ENCODE data around the gene LMO7. TPM values are rescaled to one million over a fixed set of nuclear protein-coding genes. Genes with fewer than 3 reads are reported as not detected.
"Not testable (repeated sequence)": the region's sequence is repeated elsewhere in the genome, so short reads cannot be mapped to it uniquely, and the experiment has no call there.

LMO7 gene
- polyA plus RNA-seq, 4 donors: 57.8 to 109 (median 88.7) TPM

DNA sequence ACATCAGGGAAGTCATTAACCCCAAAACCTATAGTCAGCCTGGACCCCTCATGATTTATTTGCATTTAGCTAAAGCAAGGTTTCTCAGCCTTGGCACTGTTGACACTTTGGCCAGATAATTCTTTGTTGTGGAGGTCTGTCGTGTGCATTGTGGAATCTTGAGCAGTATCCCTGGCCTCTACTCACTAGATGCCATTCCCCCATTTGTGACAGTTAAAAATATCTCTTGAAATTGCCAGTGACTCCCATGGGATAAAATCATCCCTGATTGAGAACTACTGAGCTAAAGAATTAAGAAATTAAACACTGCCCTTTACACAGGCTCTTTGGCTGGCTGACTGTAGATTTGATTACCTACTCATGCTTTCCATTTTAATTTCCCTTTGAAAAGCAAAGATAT, 102.7 kb downstream of the LMO7 start:
- DNase-seq (ENCODE audit: low read depth in 4 of 4, low spot score in 2 of 4): no peak

DNA sequence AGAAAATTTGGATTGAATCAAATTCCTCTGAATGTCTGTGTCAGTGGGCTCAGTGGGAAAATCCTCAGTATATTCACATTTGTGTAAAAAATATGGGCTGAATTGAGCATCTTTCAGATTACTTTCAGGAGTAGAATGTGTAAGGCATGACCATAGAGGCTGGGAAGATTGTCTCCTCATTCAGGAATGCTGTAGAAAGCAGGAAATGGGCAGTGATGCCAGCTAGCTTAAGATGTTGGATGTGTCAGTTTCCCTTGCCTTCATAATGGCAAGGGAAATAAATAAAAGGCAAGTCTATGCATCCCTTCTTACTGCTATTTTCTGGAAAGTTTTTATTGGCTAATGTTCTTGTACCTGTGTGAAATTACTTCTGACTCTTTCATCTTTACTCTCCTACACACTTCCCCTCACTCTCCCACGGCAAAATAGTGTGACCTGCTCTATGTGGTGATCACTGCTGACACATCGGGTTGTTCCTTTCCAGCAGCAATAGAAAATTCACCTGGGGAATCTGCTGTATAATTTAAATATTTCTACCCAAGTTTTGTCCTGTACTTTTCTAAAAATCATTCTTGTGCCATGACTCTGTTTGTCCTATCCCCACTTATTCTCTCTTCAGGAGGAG, 103.2 kb downstream of the LMO7 start:
- DNase-seq (ENCODE audit: low read depth in 4 of 4, low spot score in 2 of 4): no peak

DNA sequence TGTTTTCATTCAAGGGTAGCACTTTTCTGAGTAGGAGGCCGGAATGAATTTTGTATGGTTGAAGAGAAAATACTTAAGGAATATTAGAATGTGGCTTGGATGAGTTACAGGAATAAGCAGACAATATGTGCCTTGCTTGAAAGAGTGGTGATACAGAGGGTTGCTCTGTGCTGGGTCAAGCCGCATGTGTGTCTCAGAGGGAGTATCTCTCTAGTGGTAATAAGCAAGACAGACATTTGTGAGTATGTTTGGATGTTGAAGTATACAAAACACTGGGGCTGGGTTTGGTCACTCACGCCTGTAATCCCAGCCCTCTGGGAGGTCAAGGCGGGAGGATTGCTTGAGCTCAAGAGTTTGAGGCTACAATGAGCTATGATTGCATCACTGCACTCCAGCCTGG, 103.9 kb downstream of the LMO7 start:
- DNase-seq (ENCODE audit: low read depth in 4 of 4, low spot score in 2 of 4): no peak

DNA sequence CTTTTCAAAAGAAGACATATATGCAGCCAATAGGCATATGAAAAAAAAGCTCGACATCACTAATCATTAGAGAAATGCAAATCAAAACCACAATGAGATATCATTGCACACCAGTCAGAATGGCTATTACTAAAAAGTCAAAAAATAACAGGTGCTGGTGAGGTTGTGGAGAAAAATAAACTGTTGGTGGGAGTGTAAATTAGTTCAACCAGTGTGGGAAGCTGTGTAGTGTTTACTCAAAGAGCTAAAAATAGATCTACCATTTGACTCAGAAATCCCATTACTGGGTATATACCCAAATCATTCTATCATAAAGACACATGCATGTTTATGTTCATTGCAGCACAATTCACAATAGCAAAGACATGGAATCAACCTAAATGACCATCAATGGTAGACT, 106.9 kb downstream of the LMO7 start:
- not testable (repeated sequence) for DNase-seq (ENCODE audit: low read depth in 4 of 4, low spot score in 2 of 4)

DNA sequence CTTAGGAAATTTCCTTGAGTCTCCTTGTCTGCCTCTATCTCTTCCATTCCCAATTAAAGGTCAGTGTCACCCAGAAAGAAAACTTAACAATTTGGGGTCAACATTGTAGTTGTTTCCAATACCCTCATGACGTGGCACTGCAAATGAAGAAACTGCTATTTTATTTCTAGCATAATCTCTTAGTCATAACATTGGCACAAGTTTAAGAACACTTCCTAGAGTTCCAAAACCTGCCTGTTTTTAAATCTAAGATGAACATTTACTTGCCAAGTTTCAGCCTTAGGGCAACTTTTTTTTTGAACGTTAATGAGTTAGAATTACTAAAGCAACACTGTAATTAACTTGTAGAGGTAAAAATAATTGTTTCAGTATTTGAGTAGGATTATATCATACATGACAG, 108.0 kb downstream of the LMO7 start:
- DNase-seq (ENCODE audit: low read depth in 4 of 4, low spot score in 2 of 4): no peak

DNA sequence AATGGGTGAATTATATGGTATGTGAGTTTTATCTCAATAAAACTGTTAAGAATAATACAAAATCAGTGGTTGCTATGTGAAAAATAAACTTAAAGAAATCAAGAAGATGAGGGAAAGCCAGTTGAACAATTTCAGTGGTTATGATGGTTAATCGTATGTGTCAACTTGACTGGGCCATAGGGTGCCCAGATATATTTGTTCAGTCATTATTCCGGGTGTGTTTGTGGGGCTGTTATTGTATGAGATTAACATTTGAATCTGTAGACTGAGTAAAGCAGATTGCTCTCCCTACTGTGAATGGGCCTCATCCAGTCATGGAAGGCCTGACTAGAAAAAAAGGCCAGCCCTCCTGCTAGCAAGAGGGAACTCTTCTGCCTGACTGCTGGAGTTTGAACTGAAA, 109.3 kb downstream of the LMO7 start:
- no peak for DNase-seq (ENCODE audit: low read depth in 4 of 4, low spot score in 2 of 4)

DNA sequence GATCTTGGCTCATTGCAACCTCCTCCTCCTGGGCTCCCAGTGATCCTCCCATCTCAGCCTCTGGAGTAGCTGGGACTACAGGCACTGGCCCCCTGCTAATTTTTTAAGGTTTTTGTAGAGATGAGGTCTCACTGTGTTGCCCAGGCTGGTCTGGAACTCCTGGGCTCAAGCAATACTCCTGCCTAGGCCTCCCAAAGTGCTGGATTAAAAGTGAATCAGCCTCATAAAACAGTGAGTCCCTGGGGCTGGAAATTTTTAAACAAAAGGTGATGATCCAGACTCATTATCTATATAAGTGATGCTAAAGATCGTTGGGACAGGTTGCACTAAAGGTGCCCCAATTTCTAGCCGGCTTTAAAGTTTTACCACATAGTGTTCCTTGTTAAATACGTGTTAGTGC, 112.7 kb downstream of the LMO7 start:
- no peak for DNase-seq (ENCODE audit: low read depth in 4 of 4, low spot score in 2 of 4)

DNA sequence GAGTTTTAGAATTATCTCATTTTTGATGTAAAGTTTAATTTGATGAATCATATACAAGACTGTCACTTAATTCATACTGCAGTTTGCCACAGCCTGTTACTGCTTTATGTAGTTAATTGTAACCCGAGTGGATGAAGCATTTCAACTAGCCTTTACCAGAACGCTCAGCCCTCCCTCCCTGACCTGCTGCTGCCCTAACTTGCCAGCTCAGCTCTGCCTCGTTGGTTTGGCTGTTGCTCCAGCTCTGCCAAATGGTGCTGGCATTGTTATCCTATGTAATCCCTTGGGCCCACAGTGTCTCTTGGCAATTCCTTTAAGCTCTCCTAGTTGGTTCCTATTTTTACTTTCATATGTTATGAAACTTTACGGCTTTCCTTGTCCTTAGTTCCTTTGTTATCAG, 113.3 kb downstream of the LMO7 start:
- no peak for DNase-seq (ENCODE audit: low read depth in 4 of 4, low spot score in 2 of 4)

DNA sequence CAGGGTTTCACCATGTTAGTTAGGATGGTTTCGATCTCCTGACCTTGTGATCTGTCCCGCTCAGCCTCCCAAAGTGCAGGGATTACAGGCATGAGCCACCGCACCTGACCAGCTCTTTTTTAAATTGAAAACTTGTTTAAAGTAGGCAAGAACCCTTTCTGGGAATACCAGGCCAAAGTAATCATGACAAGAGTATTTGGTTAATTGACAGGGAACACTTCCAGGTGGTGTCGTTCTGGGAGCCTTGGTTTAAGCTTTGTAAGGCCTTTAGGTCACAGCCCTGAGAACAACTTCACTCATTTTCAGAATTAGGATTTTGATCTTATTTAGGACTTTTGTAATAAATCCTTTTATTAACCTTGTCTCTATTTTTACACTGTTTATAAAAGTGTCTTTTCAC, 115.2 kb downstream of the LMO7 start:
- no peak for DNase-seq (ENCODE audit: low read depth in 4 of 4, low spot score in 2 of 4)

DNA sequence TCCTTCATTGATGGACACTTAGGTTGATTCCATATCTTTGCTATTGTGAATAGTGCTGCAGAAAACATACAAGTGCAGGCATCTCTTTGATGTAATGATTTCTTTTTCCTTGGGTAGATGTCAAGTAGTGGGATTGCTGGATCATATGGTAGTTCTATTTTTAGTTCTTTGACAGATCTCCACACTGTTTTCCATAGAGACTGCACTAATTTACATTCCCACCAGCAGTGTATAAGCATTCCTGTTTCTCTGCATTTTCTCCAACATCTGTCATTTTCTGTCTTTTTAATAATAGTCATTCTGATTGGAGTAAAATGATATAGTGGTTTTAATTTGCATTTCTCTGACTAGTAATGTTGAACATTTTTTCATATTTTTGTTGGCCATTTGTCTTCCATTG, 116.7 kb downstream of the LMO7 start:
- DNase-seq (ENCODE audit: low read depth in 4 of 4, low spot score in 2 of 4): no peak

DNA sequence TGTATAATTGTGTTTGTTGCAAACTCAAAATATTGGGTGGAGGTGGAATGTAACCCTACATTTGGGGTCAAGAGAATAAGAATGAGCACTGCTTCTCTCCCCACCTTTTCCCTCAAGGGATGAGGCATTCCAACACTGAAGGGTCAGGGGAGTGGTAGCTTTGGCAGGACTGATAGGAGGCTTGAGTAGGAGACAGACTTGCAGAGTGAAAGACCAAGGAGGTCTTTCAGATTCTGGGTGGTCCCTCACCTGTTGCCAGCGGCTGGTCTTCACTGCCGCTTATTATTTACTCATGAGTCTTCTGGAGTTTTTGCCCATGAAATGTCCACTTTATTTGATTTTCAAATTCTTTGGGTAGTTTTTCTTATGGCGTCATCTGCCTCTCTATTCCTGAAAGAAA, 118.8 kb downstream of the LMO7 start:
- no peak for DNase-seq (ENCODE audit: low read depth in 4 of 4, low spot score in 2 of 4)

DNA sequence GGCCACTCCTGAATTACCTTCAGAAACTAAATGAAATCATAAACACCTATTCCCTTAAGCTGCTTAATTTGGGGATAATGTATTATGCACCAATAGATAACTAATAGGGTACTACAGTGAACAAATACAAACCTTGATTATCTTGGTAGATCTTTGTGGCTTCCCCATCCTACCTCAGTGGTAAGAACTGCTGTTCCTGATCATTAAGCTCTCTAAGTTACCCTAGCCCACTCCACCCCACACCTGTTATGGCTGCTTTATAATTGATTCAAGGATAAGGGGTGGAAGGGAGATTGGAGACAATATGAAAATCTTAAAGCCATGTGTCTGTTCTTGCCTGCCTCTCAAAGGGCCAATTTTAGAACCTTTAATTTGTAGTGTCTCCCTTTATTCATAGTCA, 121.2 kb downstream of the LMO7 start:
- no peak for DNase-seq (ENCODE audit: low read depth in 4 of 4, low spot score in 2 of 4)

DNA sequence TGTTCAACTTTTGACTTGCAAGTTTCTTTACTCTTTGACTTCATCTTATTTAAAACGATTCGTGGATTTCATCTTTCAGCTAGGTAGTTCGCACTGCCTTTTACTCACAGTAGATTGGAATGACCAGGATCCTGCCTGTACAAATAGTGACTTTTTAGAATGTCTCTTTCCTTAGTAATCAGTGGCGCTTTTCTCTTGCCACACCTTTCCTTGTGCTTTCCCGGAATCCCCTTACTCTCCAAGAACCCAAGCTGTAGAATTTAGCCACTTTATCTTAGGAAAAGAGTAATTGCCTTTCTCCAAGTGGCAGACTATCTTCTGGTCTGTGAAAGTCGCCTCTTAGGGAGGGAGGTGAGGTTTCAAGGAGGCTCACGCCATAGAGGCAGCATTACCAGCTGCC, 123.4 kb downstream of the LMO7 start:
- DNase-seq (ENCODE audit: low read depth in 4 of 4, low spot score in 2 of 4): no peak

DNA sequence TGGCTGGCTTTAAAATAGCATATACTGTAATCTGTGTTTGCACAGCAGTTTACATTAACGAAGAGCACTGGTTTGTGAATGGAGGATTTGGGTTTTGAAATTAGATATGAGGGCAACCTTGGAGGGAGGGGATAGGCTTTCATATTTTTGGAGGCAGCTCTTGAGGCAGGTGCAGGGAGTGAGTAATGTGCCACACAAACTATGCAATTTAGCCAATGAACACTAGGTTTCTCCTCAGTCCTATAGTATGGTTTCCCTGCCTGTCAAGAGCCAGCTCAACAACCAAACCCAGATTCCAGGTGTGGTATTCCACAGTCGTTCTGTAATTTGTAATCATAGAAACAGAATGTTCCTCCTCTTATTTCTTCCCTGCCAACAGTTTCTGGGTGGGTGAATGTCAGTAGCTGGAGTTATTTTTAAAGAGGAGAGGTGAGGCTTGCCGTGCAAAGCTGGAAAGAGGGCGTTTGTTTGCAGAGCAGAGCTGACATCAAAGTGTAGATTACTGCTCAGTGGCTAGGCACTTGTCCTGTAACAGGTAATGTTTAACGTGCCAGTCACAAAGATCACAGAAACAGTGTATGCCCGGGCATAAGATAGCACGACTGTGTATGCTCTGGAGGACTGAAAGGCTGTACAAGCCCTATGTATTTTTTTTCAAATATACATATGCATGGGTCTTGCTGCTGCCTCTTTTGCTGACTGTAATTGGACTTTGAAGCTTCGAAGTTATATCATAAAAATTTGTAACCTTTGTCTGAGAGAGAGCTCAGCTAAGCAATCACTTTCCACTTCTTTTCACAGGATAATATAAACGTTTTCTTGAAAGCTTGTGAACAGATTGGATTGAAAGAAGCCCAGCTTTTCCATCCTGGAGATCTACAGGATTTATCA, 124.2 kb downstream of the LMO7 start:
- DNase-seq (ENCODE audit: low read depth in 4 of 4, low spot score in 2 of 4): no peak

DNA sequence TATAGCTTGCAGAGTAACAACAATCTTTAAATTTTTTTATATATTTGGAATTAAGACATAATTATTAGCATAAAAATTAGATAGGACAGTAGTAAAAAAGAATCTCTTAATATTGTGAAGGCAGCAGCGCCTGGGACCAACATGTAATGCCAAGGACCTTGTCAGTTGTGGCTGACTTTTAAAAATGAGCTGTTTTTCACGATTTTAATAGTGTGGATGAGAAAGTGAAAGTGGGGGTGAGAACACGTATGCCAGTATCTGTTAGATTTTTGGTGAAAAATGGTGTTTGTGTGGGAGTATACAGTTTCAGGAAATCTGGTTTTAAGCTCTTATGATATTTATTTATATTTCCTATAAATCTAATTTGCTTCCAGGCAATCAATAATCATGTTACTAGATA, 125.2 kb downstream of the LMO7 start:
- DNase-seq (ENCODE audit: low read depth in 4 of 4, low spot score in 2 of 4): no peak

DNA sequence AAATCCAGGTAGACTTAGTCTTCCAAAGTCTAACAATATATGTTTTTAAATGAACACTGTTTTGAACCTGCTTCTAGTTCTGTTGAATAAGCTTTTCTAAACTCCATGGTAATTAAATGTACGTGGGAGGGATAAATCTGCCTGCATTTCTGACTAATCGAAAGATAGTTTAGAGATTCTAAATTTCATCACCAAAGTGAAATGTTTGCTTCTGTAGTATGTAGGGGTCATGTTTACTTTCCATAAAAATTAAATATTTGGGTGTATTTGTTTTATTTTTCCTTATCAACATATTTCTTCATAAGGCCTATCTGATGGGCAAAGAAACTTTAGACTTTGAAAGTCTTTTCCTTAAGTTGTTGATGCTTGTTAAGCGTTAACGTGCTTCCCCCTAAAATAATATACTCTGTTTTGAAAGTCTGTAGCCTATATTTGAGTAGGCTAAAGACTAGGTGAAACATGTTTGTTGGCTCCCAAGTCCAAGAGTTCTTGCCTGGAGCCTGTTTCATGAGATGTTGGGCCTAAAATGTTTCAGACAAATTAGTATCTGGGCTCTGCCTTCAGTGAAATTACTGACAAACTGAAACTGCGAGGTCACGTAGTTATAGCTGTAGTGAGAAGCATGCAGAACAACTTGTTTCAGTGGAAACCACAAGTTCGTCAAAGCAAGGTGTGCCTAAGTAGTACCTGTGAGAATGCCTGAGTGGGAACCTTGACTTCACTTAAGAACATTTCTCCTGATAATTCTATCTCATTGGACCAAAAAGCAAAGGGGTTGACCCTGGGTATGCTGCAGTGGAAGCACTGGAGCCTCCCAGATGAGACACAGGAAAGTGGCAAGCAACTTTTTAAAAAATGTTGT, 126.2 kb downstream of the LMO7 start:
- no peak for DNase-seq (ENCODE audit: low read depth in 4 of 4, low spot score in 2 of 4)

DNA sequence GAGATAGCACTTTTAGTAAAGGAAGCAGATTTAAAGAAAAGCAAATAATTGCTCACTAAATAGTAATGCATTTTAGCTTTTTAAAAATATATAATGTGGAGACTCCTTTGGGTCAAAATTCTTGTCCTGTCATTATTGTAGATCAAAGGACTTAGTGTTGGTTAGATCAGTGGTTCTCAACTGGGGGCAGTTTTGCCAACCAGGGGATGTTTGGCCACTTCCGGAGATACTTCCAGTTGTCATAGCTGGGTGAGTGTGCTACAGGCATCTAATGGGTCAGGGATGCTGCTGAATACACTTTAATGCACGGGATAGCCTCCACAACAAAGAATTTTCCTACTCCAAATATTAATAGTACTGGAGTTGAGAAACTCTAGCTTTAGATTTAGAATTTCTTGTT, 126.8 kb downstream of the LMO7 start:
- no peak for DNase-seq (ENCODE audit: low read depth in 4 of 4, low spot score in 2 of 4)

DNA sequence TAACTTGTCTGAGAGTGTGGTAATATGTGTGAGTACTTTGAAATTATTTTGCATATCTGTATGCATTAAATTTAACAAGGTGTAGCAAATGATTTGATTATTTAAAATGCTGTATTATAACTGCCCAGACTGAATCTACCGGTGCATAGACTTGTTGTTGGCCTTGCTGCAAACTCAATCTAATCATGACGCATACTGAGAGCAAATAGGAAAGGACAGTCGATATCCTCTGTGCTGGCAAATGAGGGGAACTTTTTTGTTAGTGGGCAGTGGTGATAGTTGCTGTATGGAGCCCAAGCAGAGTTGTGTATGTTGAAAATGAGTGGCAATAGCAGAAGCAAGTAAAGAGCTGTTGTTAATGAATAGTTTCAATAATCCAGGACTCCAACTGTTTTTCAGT, 127.4 kb downstream of the LMO7 start:
- no peak for DNase-seq (ENCODE audit: low read depth in 4 of 4, low spot score in 2 of 4)

DNA sequence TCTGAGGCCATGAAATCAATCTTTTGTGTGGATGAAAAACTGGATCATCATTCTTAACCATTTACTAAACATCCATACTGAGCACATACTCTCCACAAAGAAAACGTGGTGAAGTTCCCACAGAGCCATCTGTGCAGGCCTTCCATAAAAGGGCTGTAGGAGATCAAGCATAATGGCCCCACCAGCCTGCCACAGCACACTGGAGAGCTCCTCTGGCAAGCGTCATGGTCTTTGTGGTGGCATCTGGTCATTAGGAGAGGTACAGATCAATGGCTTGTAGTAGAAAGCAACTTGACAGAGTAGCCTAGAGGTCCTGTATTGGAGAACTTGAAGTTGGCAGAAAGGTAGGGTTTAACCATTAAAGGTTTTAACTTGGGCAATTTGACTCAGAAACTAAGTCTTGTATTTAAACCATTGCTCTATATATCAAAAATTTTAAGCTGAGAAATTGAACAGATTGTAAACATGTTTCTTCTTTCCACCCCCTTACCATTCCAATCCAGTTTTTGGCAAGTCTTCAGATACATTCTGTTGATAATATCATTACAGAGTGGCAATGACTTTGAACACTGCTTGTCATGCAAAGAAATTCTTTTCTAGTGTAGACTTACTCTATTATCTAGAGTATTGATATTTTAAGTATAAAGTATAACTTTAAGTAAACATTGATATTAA, 128.3 kb downstream of the LMO7 start:
- no peak for DNase-seq (ENCODE audit: low read depth in 4 of 4, low spot score in 2 of 4)

DNA sequence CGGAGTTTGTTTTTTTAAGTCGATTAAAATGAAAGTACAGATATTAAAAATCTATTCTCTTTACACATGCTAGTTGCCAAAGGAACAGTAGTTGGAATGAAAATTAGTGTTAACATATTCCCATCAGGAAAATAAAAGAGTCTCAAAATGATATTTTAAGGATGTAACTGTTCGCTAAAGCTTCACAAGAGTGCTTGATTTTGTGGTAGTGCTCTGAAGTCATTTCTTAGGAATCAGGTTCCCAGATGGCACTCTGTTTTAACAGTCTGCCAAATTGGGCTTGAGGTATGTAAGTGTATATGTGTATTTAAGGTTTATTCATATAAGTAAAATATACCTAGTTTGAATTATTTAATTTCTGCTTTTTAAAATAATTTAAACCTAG, 128.8 kb downstream of the LMO7 start:
- no peak for DNase-seq (ENCODE audit: low read depth in 4 of 4, low spot score in 2 of 4)

DNA sequence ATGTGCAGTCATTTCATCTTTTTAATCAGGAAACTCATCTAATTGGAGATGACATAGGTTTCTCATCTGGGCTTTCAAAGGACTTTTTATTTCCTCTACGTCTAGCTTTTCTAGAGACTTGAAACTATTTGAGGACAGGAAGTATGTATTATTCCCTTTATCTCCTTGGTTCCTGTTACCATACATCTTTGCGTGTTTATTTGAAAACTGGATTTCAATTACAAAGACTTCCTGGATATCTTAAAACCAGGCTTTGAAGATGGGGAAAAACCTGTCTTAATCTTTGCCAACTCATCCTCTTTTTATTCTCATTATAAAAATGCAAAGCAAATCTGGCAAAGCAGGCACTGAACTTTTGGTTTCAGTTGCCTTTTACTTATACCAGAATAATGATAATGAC, 130.5 kb downstream of the LMO7 start:
- DNase-seq (ENCODE audit: low read depth in 4 of 4, low spot score in 2 of 4): no peak
